ENCODE data around the gene KIF13A.
"Not testable (repeated sequence)": the region's sequence is repeated elsewhere in the genome, so short reads cannot be mapped to it uniquely, and the experiment has no call there.

The KIF13A gene

GRCh38 chr6:17902974-17903373 lies 84.5 kb downstream of the KIF13A start:
- Mint-ChIP-seq H3K4me1 (ENCODE audit: low read depth) (peaks cover 7% of the 10 kb centered on the region), H3K4me3 (no peak overlapping the region), H3K9me3 (no peaks in the 10 kb centered on the region), H3K36me3 (ENCODE audit: low read depth) (no peaks in the 10 kb centered on the region), H3K27me3 (ENCODE audit: low read depth) (peaks cover 12% of the 10 kb centered on the region), H3K27ac (no peak overlapping the region)
- DNase-seq (ENCODE audit: low spot score): no peak

- no peaks in the 10 kb centered on the region for H3K36me3 Mint-ChIP-seq (ENCODE audit: low read depth)
- DNase-seq (ENCODE audit: low spot score): no peak
- peaks cover 3% of the 10 kb centered on the region for H3K9me3 Mint-ChIP-seq
- no peak overlapping the region for H3K4me3 Mint-ChIP-seq
- peaks cover 3% of the 10 kb centered on the region for H3K27me3 Mint-ChIP-seq (ENCODE audit: low read depth)
- H3K27ac Mint-ChIP-seq: no peak overlapping the region
- H3K4me1 Mint-ChIP-seq (ENCODE audit: low read depth): no peaks in the 10 kb centered on the region
Observed at GRCh38 chr6:17901493-17901892, 85.9 kb downstream of the KIF13A start.

- no peak for DNase-seq (ENCODE audit: low spot score)
- H3K4me1 Mint-ChIP-seq (ENCODE audit: low read depth): no peaks in the 10 kb centered on the region
Observed at GRCh38 chr6:17900011-17900410, 87.4 kb downstream of the KIF13A start.

GRCh38 chr6:17899491-17899890 lies 87.9 kb downstream of the KIF13A start:
- H3K9me3 Mint-ChIP-seq: peaks cover 20% of the 10 kb centered on the region
- H3K4me3 Mint-ChIP-seq: no peak overlapping the region
- H3K27me3 Mint-ChIP-seq (ENCODE audit: low read depth): peaks cover 3% of the 10 kb centered on the region
- DNase-seq (ENCODE audit: low spot score): no peak
- no peak overlapping the region for H3K27ac Mint-ChIP-seq
- no peaks in the 10 kb centered on the region for H3K4me1 Mint-ChIP-seq (ENCODE audit: low read depth)
- H3K36me3 Mint-ChIP-seq (ENCODE audit: low read depth): no peaks in the 10 kb centered on the region

More at GRCh38 chr6:17900011-17900410, 87.4 kb downstream of the KIF13A start:
- Mint-ChIP-seq H3K4me3 (no peak overlapping the region), H3K27me3 (ENCODE audit: low read depth) (peaks cover 3% of the 10 kb centered on the region), H3K27ac (no peak overlapping the region), H3K36me3 (ENCODE audit: low read depth) (no peaks in the 10 kb centered on the region), H3K9me3 (peaks cover 14% of the 10 kb centered on the region)

GRCh38 chr6:17897681-17898080 lies 89.8 kb downstream of the KIF13A start:
- Mint-ChIP-seq H3K27ac (no peak overlapping the region), H3K27me3 (ENCODE audit: low read depth) (peaks cover 3% of the 10 kb centered on the region), H3K9me3 (peaks cover 24% of the 10 kb centered on the region), H3K4me1 (ENCODE audit: low read depth) (no peaks in the 10 kb centered on the region), H3K4me3 (no peak overlapping the region), H3K36me3 (ENCODE audit: low read depth) (no peaks in the 10 kb centered on the region)
- no peak for DNase-seq (ENCODE audit: low spot score)

GRCh38 chr6:17894905-17895304 lies 92.5 kb downstream of the KIF13A start:
- H3K9me3 Mint-ChIP-seq: peaks cover 24% of the 10 kb centered on the region
- H3K27ac Mint-ChIP-seq: no peak overlapping the region
- DNase-seq (ENCODE audit: low spot score): no peak
- peaks cover 7% of the 10 kb centered on the region for H3K27me3 Mint-ChIP-seq (ENCODE audit: low read depth)
- H3K4me3 Mint-ChIP-seq: no peak overlapping the region
- H3K36me3 Mint-ChIP-seq (ENCODE audit: low read depth): no peaks in the 10 kb centered on the region
- H3K4me1 Mint-ChIP-seq (ENCODE audit: low read depth): no peaks in the 10 kb centered on the region

- H3K27me3 Mint-ChIP-seq (ENCODE audit: low read depth): peaks cover 11% of the 10 kb centered on the region
- no peak for DNase-seq (ENCODE audit: low spot score)
- no peak overlapping the region for H3K4me3 Mint-ChIP-seq
- peaks cover 24% of the 10 kb centered on the region for H3K9me3 Mint-ChIP-seq
- no peaks in the 10 kb centered on the region for H3K4me1 Mint-ChIP-seq (ENCODE audit: low read depth)
- no peak overlapping the region for H3K27ac Mint-ChIP-seq
- H3K36me3 Mint-ChIP-seq (ENCODE audit: low read depth): no peaks in the 10 kb centered on the region
Observed at GRCh38 chr6:17894191-17894590, 93.2 kb downstream of the KIF13A start.

GRCh38 chr6:17892097-17892686 lies 95.2 kb downstream of the KIF13A start:
- Mint-ChIP-seq H3K27ac (no peak overlapping the region), H3K36me3 (ENCODE audit: low read depth) (no peaks in the 10 kb centered on the region), H3K4me3 (no peak overlapping the region), H3K4me1 (ENCODE audit: low read depth) (no peaks in the 10 kb centered on the region), H3K9me3 (peaks cover 24% of the 10 kb centered on the region), H3K27me3 (ENCODE audit: low read depth) (peaks cover 19% of the 10 kb centered on the region)
- no peak for DNase-seq (ENCODE audit: low spot score)

- no peak overlapping the region for H3K27ac Mint-ChIP-seq
- H3K36me3 Mint-ChIP-seq (ENCODE audit: low read depth): no peaks in the 10 kb centered on the region
- no peaks in the 10 kb centered on the region for H3K4me1 Mint-ChIP-seq (ENCODE audit: low read depth)
- DNase-seq (ENCODE audit: low spot score): no peak
- H3K9me3 Mint-ChIP-seq: peaks cover 12% of the 10 kb centered on the region
- H3K4me3 Mint-ChIP-seq: no peak overlapping the region
- peaks cover 29% of the 10 kb centered on the region for H3K27me3 Mint-ChIP-seq (ENCODE audit: low read depth)
Observed at GRCh38 chr6:17890309-17890708, 97.1 kb downstream of the KIF13A start.

- not testable (repeated sequence) for H3K36me3 Mint-ChIP-seq (ENCODE audit: low read depth); H3K4me3 Mint-ChIP-seq; DNase-seq (ENCODE audit: low spot score); H3K9me3 Mint-ChIP-seq; H3K4me1 Mint-ChIP-seq (ENCODE audit: low read depth); H3K27ac Mint-ChIP-seq
- peaks cover 29% of the 10 kb centered on the region for H3K27me3 Mint-ChIP-seq (ENCODE audit: low read depth)
Observed at GRCh38 chr6:17889777-17890176, 97.7 kb downstream of the KIF13A start.

GRCh38 chr6:17886891-17887290 lies 100.5 kb downstream of the KIF13A start:
- H3K27me3 Mint-ChIP-seq (ENCODE audit: low read depth): peaks cover 31% of the 10 kb centered on the region

GRCh38 chr6:17885889-17886576 lies 101.4 kb downstream of the KIF13A start:
- no peaks in the 10 kb centered on the region for H3K36me3 Mint-ChIP-seq (ENCODE audit: low read depth)
- no peak overlapping the region for H3K27ac Mint-ChIP-seq
- no peak for DNase-seq (ENCODE audit: low spot score)
- H3K27me3 Mint-ChIP-seq (ENCODE audit: low read depth): peaks cover 29% of the 10 kb centered on the region
- H3K4me1 Mint-ChIP-seq (ENCODE audit: low read depth): peaks cover 8% of the 10 kb centered on the region
- no peaks in the 10 kb centered on the region for H3K9me3 Mint-ChIP-seq
- H3K4me3 Mint-ChIP-seq: no peak overlapping the region

More at GRCh38 chr6:17886891-17887290, 100.5 kb downstream of the KIF13A start:
- H3K4me1 Mint-ChIP-seq (ENCODE audit: low read depth): peaks cover 8% of the 10 kb centered on the region
- DNase-seq (ENCODE audit: low spot score): no peak
- no peak overlapping the region for H3K4me3 Mint-ChIP-seq
- no peaks in the 10 kb centered on the region for H3K36me3 Mint-ChIP-seq (ENCODE audit: low read depth)
- no peak overlapping the region for H3K27ac Mint-ChIP-seq
- no peaks in the 10 kb centered on the region for H3K9me3 Mint-ChIP-seq

GRCh38 chr6:17884498-17885478 lies 102.6 kb downstream of the KIF13A start:
- no peak for DNase-seq (ENCODE audit: low spot score)
- no peak overlapping the region for H3K27ac Mint-ChIP-seq
- H3K9me3 Mint-ChIP-seq: no peaks in the 10 kb centered on the region

More at GRCh38 chr6:17884498-17885478, 102.6 kb downstream of the KIF13A start:
- peak overlapping the region; percentile 25 for H3K4me3 Mint-ChIP-seq
- peaks cover 8% of the 10 kb centered on the region for H3K4me1 Mint-ChIP-seq (ENCODE audit: low read depth)
- no peaks in the 10 kb centered on the region for H3K36me3 Mint-ChIP-seq (ENCODE audit: low read depth)
- peaks cover 28% of the 10 kb centered on the region for H3K27me3 Mint-ChIP-seq (ENCODE audit: low read depth)
